Hippocampal formation (tissue), 2 donors: ENCODE measurements around the gene MAP4K5.

ENCODE experiments used
- DNase-seq, 2 donors: peaks; one replicate each; lab custom pipeline; 2025; lab: John Stamatoyannopoulos, UW

Gene MAP4K5

DNA sequence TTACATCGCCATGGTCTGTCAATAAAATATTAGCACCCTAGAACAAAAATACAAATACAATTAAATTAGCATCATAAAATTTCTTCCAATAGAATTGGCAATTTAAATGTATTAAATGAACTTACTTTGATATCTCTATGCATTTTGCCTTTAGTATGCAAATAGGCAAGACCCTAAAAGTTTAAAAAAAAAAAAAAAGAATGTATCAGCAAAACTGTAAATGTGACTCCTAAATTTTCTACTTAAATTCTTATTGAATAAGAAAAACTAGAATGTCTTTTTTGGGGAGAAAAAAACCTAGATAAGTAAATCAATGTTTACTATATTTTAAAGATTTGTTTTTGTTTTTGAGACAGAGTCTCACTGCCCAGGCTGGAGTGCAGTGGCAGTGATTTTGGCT is 56.2 kb downstream of the MAP4K5 start:
- no peak for DNase-seq

DNA sequence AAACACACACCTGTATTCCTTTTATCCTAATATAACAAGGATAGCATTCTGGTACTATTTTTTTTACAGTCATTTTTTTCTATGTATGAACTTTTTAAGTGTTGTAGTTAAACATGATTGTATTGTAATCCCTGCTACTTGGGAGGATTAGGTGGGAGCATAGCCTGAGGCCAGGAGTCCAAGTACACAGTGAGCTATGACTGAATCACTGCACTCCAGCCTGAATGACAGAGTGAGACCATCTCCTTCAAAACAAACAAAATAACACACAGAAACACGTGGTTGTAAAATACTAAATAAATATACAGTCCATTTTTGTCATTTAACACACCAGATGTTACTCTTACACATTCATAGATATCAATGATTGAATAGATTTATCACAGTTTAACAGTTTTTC is 56.9 kb downstream of the MAP4K5 start:
- DNase-seq = no peak

DNA sequence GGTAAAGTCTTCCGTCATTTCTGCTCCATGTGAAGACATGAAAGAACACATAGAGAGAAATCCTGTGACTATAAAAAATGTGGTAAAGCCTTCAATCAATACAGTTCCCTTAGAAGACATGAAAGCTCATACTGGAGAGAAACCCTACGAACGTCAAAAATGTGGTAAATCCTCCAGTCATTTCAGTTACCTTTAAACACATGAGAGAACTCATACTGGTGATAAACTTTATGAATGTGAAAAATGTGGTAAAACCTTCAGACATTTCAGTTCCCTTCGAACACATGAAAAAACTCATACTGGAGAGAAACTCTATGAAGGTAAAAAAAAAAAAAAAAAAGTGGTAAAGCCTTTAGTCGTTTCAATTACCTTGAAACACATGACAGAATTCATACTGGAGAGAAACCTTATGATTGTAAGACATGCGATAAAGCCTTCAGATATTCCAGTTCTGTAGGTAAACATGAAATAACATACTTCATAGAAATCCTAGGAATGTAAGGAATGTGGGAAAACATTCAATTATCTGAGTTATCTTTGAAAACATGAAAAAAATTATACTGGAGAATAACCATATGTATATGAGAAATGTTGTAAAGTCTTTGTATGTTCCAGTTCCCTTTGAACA is 60.4 kb downstream of the MAP4K5 start:
- DNase-seq = no peak

DNA sequence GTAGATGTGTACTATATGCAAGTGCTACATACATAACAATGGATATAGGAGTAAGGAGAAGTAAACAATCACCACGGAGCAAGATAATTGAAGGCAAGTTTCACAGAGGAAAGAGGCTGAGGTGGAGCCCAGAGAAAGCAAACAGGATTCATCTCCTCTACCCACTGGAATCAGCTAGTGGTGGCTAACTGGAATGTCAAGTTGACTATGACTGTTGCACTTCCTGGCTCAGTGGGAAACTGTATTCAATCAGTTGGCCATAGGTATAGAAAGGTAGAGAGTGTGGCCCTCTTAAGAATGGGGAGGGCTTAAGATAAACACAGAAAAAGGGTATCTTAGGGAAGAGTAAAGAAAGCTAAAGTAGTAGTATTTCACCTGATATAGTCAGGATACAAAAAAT is 62.4 kb downstream of the MAP4K5 start:
- no peak for DNase-seq

- no peak for DNase-seq
These were observed 70.3 kb downstream of the MAP4K5 start for GRCh38 chr14:50462111-50462510.

GRCh38 chr14:50453869-50454268 is 78.5 kb downstream of the MAP4K5 start:
- no peak for DNase-seq

DNA sequence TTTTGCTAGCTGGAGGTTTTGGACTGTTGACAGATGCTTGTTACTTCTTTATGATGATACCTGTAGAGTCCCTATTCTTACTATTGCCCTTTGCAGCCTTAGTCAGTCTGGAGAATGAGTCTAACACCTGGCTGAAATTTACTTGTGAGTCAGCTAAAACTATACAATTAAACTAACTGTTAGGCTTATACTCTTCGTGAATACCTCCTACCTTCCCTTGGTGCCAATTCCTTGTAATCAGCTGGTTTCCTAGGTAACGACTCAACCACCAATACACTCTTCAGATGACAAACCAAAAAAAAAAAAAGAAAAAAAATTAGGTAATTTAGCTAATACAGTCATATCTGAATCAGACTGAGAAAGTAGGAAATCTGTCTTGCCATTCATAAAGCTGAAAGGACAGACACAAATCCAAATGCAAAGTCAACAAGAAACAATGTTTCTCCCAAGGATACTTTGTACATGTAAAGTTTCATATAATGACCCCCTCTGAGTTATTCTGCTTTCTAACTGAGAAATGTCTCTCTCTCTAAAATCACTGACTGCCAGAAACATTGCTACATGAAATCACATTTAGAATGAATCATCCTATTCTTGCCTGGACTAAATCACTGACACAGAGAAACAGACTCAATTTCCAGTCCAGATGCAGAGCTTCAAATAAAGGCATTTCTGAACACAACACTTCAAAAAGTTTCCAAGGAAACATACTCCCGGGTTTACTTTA is 79.2 kb downstream of the MAP4K5 start:
- DNase-seq = peak in 1 of 2 donors; percentile 5

- no peak for DNase-seq
These were observed 80.1 kb downstream of the MAP4K5 start for GRCh38 chr14:50452296-50452695.

DNA sequence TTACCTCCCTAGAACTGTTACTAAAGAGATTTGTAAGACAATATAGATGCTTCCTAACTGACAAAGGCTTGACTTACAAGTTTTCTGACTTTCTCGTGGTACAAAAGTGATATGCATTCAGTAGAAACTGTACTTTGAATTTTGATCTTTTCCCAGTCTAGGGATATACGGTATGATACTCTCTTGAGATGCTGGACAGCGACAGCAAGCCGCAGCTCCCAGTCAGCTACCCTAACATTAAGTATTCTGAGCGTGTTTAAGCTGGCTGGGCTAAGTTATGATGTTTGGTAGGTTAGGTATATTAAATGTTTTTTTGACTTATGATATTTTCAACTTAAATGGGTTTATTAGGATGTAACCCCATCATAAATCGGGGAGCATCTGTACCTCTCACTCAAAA is 80.5 kb downstream of the MAP4K5 start:
- no peak for DNase-seq

DNA sequence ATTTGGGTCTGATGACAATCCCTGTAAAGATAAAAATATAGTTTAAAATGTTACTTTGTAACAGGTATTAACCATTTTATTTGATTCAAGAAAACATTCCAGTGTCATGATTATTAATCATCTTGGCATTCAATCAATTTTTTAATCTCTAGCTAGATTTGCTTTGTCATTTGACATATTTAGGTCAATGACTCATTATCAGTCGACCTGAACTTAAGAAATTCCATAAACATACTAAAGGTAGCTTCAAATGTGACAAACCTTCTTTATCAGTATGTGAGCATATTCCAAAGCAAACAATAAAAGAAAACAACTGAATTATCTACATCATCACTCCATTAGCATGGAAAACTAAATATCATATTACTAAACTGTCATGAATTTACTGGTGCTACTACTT is 84.9 kb downstream of the MAP4K5 start:
- DNase-seq = no peak

GRCh38 chr14:50434528-50434927 is 97.8 kb downstream of the MAP4K5 start:
- DNase-seq = no peak

DNA sequence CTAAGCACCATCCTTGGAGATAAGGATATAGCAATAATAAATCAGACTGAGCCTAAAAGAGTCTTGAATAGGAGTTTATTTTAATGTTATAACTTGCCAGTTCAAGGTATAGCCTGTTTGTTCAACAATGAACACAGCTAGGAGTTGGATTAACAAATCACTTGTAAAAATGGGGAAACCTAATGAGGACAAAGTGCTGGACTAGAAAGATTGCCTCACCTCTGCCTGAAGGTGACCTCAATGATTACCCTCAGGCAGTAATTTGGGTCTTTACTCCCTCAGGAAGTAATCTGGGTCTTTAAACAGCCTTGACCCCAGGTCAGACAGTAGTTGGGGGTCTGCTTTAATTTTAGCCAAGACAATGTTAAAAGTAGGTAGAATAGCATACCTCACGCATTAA is 100.2 kb downstream of the MAP4K5 start:
- no peak for DNase-seq

DNA sequence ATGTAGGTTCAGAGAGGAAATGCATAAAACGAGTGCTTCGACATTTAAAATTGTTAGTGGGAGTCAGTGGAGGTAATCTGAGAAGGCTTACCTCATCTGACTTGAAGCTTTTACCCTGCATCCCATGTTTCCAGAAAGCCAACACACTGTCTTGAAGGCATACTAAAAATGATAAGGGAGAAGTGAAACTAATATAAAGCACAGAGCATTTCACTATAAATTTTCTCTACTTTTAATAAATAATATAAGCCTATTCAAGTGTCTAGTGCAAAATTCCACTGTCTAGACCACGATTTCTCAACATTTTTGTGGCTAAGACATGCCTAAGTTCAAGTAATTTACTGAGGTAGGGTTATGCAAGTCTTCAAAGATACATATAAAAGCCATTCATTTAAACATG is 106.6 kb downstream of the MAP4K5 start:
- DNase-seq = no peak

- no peak for DNase-seq
These were observed 107.3 kb downstream of the MAP4K5 start for GRCh38 chr14:50425105-50425504.

DNA sequence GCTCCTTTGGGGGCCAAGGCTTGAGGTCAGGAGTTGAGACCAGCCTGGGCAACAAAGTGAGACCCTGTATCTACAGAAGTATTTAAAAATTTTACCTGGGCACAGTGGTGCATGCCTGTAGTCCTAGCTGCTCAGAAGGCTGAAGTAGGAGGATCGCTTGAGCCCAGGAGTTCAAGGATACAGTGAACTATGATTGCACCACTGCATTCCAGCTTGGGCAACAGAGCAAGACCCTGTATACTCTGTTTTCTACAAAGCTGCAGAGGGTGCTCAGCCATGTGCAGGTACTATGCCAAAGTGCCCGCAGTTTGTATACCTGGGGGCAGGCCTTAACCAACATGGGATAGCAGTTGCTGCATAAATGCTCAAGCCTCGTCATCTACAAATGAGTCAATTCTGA is 108.8 kb downstream of the MAP4K5 start:
- DNase-seq = no peak

- DNase-seq = no peak
These were observed 110.9 kb downstream of the MAP4K5 start for GRCh38 chr14:50421499-50421898.

- DNase-seq = no peak
These were observed 114.5 kb downstream of the MAP4K5 start for GRCh38 chr14:50417853-50418252.

- no peak for DNase-seq
These were observed 121.4 kb downstream of the MAP4K5 start for GRCh38 chr14:50410921-50411320.

- DNase-seq = no peak
These were observed 122.3 kb downstream of the MAP4K5 start for GRCh38 chr14:50410071-50410470.

GRCh38 chr14:50407111-50407812 is 125.1 kb downstream of the MAP4K5 start:
- DNase-seq = no peak

DNA sequence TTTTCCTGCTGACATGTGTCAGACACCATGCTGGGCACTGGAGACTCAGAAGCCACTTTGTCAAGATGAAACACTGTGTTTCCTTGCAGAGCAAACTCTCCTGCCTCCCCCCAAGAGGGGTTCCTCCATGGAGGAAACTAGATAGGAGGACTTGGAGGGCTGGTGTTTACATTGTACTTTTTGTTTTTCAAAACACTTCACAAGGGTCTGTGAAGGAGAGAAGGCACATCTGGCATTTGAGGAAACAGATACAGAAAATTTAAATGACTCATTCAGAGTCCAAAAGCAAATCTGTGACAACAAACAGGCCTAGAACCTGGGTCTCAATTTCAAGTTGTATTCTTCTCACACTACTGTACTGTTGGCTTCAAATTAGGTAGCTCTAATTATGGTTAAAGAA is 128.9 kb downstream of the MAP4K5 start:
- DNase-seq = no peak

DNA sequence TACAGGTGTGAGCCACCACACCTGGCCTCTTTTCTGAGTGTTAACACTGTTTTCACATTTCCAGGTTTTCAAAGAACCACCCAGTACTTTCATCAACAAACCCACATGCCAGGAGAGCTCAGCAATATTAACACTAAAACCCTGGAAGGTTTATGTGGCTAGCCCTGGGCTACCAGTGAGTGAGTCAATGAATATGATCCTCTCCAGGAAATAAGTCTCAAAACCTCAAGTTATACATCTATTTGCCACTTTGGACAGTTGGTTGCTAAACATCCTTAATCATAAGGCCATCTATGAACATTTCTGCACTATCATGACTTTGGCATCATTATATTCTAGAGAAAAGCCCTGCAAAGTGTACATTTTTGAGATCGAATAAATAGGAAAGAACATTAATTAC is 129.4 kb downstream of the MAP4K5 start:
- no peak for DNase-seq

GRCh38 chr14:50400461-50400860 is 131.9 kb downstream of the MAP4K5 start:
- DNase-seq = no peak
